Nephron progenitor cell (in vitro differentiated cells): ENCODE data around the gene RAI14.

Experiments
- DNase-seq: peaks from one replicate; pipeline ENCODE4 v3.0.0; 2021
- H3K27ac Mint-ChIP-seq: 2 replicates; pipeline ENCODE4 v1.8.0; 2021; ENCODE audit warnings: mild to moderate bottlenecking, moderate library complexity, mixed read lengths
- H3K27me3 Mint-ChIP-seq: 2 replicates; pipeline ENCODE4 v1.8.0; 2021; ENCODE audit warnings: mild to moderate bottlenecking, low read depth, mixed read lengths; ENCODE audit not compliant: poor library complexity
- H3K36me3 Mint-ChIP-seq: 2 replicates; pipeline ENCODE4 v1.8.0; 2021; ENCODE audit warnings: low read depth, mixed read lengths
- H3K4me1 Mint-ChIP-seq: 2 replicates; pipeline ENCODE4 v1.8.0; 2021; ENCODE audit warnings: mixed read lengths
- H3K4me3 Mint-ChIP-seq: 2 replicates; pipeline ENCODE4 v1.8.0; 2021; ENCODE audit warnings: mild to moderate bottlenecking, moderate library complexity, mixed read lengths
- H3K9me3 Mint-ChIP-seq: 2 replicates; pipeline ENCODE4 v1.8.0; 2021; ENCODE audit warnings: mild to moderate bottlenecking, moderate library complexity, mixed read lengths
- TF ChIP-seq, protein P1 (sequence below): fragments of 200-600 bp; sonication (generic); IDR thresholded peaks from 2 replicates; pipeline ENCODE4 v1.5.0; 2021; ENCODE audit warnings: antibody characterized with exemption

The RAI14 gene

GRCh38 chr5:34834794-34835089 lies 178.6 kb downstream of the RAI14 start:
- Mint-ChIP-seq H3K27ac (no peak overlapping the region), H3K4me1 (peaks cover 13% of the 10 kb centered on the region), H3K36me3 (peaks cover 11% of the 10 kb centered on the region), H3K9me3 (no peaks in the 10 kb centered on the region), H3K27me3 (peaks cover 4% of the 10 kb centered on the region), H3K4me3 (no peak overlapping the region)
- DNase-seq, result no peak
- TF ChIP-seq, protein P1, sequence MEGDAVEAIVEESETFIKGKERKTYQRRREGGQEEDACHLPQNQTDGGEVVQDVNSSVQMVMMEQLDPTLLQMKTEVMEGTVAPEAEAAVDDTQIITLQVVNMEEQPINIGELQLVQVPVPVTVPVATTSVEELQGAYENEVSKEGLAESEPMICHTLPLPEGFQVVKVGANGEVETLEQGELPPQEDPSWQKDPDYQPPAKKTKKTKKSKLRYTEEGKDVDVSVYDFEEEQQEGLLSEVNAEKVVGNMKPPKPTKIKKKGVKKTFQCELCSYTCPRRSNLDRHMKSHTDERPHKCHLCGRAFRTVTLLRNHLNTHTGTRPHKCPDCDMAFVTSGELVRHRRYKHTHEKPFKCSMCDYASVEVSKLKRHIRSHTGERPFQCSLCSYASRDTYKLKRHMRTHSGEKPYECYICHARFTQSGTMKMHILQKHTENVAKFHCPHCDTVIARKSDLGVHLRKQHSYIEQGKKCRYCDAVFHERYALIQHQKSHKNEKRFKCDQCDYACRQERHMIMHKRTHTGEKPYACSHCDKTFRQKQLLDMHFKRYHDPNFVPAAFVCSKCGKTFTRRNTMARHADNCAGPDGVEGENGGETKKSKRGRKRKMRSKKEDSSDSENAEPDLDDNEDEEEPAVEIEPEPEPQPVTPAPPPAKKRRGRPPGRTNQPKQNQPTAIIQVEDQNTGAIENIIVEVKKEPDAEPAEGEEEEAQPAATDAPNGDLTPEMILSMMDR, result no peak

DNA sequence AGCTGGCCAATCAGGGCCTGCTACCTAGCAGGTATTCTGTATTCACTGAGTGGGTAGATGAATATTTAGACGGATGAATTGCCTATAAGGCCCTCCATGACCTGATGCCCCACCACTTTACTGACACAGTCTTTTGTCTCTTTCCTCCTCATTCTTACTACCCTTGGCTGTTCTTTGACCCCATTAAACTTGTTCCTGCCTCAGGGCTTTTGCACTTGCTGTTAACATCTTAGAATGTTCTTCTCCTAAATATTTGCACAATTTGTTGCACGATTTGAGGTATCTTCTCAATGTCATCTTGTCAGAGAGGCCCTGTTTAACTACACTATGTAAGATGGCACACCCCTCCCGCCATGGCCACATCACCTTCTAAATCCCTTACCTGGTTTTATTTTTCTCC lies 179.5 kb downstream of the RAI14 start:
- DNase-seq, result no peak
- Mint-ChIP-seq H3K27me3 (peaks cover 4% of the 10 kb centered on the region), H3K9me3 (no peaks in the 10 kb centered on the region), H3K4me1 (peaks cover 13% of the 10 kb centered on the region), H3K4me3 (no peak overlapping the region), H3K36me3 (peaks cover 11% of the 10 kb centered on the region), H3K27ac (no peak overlapping the region)
- TF ChIP-seq, protein P1, result no peak

- Mint-ChIP-seq H3K36me3 (peaks cover 18% of the 10 kb centered on the region), H3K4me1 (peaks cover 13% of the 10 kb centered on the region), H3K27ac (peak within 1 kb of the TSS; percentile 84), H3K9me3 (peaks cover 5% of the 10 kb centered on the region), H3K4me3 (peak within 1 kb of the TSS; percentile 90), H3K27me3 (peaks cover 4% of the 10 kb centered on the region)
- TF ChIP-seq, protein P1, result no peak
- peak; percentile 88 for DNase-seq
These were observed 182.9 kb downstream of the RAI14 start, which contains the start of gene TTC23L for GRCh38 chr5:34838785-34839714. TTC23L (plus strand) TSS chr5:34839164; CDS start chr5:34840672, 1,508 bp downstream.

DNA sequence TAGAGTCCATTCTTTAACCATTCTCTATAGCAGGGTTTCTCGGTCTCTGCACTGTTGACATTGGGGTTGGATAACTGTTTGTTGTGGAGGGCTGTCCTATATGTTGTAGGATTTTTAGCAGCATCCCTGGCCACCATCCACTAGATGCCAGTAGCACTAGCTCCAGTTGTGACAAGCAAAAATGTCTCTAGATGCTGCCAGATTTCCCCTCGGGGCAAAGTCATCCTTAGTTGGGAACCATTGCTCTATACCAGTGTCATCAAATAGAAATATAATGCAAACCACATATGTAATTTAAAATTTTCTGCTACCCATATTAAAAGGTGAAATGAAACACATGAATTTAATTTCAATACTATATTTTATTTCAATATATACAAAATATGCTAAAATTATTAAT lies 185.7 kb downstream of the RAI14 start:
- no peak for DNase-seq
- Mint-ChIP-seq H3K4me3 (no peak overlapping the region), H3K4me1 (peaks cover 13% of the 10 kb centered on the region), H3K27ac (no peak overlapping the region), H3K36me3 (peaks cover 15% of the 10 kb centered on the region), H3K27me3 (no peaks in the 10 kb centered on the region), H3K9me3 (peaks cover 5% of the 10 kb centered on the region)
- TF ChIP-seq, protein P1, result no peak

DNA sequence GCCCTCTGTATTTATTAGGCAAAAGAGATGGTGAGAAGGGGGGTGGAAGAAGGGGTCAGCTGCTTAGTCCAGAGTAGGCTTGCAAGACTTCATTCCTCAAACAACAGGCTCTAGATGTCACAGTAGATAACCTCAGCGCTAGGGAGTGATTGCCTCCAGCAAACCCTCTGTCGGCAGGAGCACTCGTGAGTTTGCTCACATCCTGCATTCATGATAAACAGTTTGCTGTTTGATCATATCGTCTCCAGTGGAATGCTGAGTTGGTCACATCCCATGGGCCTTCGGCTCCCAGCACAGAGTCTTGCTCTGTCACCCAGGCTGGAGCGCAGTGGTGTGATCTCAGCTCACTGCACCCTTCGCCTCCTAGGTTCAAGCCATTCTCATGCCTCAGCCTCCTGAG lies 186.4 kb downstream of the RAI14 start:
- no peak overlapping the region for H3K4me3 Mint-ChIP-seq
- peaks cover 5% of the 10 kb centered on the region for H3K9me3 Mint-ChIP-seq
- peaks cover 13% of the 10 kb centered on the region for H3K4me1 Mint-ChIP-seq
- H3K27me3 Mint-ChIP-seq, result no peaks in the 10 kb centered on the region
- H3K36me3 Mint-ChIP-seq, result peaks cover 15% of the 10 kb centered on the region
- no peak for DNase-seq
- TF ChIP-seq, protein P1, result no peak
- no peak overlapping the region for H3K27ac Mint-ChIP-seq

- Mint-ChIP-seq H3K4me1 (peaks cover 10% of the 10 kb centered on the region), H3K27ac (no peak overlapping the region), H3K27me3 (no peaks in the 10 kb centered on the region), H3K36me3 (peaks cover 20% of the 10 kb centered on the region), H3K4me3 (no peak overlapping the region), H3K9me3 (peaks cover 9% of the 10 kb centered on the region)
- no peak for DNase-seq
- TF ChIP-seq, protein P1, result no peak
These were observed 187.4 kb downstream of the RAI14 start for GRCh38 chr5:34843497-34843896.
